ENCODE data around the gene MSH3. TPM values are rescaled to one million over a fixed set of nuclear protein-coding genes. Genes with fewer than 3 reads are reported as not detected.

Gene MSH3
- total RNA-seq, 1 donor from 2014 or later: 11.0 TPM

DNA sequence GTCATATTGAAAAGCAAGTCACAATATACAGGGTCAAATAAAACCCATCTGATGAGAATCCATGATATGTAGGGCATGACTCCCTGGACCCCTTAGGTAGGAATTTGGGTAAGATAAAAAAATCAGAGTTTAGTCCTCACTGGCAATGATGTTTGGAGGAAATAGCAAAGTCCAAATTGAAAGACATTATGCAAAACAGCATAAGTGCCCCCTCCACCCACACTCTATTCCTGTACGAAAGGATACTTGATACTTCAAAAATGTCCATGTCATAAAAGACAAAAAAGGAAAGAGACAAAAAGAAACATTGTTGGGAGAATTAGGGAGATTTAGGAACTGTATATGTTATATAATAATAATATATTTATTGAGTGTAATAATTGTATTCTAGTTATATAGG is 209.7 kb downstream of the MSH3 start:
- Histone ChIP-seq H3K9me3 (replicated peaks) (no peaks in the 10 kb centered on the region), H3K27me3 (ENCODE audit: low read depth) (no peaks in the 10 kb centered on the region), H3K36me3 (peaks cover 20% of the 10 kb centered on the region), H3K4me1 (no peaks in the 10 kb centered on the region), H3K27ac (replicated peaks) (no peak overlapping the region), H3K4me3 (no peak overlapping the region)
- intact Hi-C loops (cut with micrococcal nuclease): no loop called here
- no peak for DNase-seq
- TF ChIP-seq, protein P1, sequence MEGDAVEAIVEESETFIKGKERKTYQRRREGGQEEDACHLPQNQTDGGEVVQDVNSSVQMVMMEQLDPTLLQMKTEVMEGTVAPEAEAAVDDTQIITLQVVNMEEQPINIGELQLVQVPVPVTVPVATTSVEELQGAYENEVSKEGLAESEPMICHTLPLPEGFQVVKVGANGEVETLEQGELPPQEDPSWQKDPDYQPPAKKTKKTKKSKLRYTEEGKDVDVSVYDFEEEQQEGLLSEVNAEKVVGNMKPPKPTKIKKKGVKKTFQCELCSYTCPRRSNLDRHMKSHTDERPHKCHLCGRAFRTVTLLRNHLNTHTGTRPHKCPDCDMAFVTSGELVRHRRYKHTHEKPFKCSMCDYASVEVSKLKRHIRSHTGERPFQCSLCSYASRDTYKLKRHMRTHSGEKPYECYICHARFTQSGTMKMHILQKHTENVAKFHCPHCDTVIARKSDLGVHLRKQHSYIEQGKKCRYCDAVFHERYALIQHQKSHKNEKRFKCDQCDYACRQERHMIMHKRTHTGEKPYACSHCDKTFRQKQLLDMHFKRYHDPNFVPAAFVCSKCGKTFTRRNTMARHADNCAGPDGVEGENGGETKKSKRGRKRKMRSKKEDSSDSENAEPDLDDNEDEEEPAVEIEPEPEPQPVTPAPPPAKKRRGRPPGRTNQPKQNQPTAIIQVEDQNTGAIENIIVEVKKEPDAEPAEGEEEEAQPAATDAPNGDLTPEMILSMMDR (IDR thresholded peaks at IDR 0.05; ENCODE audit: borderline replicate concordance): no peak

DNA sequence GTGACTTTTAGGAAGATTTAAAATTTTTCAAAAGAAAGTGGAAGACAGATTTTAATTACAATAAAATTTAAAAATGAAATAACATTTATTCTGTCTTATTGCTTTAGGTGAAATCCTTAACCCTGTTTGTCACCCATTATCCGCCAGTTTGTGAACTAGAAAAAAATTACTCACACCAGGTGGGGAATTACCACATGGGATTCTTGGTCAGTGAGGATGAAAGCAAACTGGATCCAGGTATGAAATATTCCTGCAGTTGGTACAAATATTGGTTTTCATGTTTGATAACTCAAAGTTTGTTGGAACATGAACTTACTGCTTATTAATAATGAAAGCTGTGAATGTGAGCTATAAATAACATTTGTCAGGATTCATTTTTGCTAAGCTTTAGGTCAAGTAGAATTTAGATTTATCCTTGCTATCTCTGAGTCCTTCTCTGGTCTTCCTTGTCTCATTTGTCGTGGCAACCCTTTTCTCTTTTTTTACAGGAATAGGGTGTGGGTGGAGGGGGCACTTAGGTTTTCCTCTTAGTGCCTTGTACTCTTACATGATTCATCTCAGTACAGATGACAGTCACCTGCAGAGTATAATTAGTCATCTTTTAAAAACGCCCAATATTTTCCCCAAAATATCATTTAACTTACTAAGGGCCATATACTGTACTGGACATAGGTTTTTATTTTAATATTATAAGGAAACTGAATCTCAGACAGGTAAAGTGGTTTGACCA is 210.4 kb downstream of the MSH3 start:
- H3K27ac ChIP-seq (replicated peaks): no peak overlapping the region
- H3K27me3 ChIP-seq (ENCODE audit: low read depth): no peaks in the 10 kb centered on the region
- no peaks in the 10 kb centered on the region for H3K9me3 ChIP-seq (replicated peaks)
- intact Hi-C loops (cut with micrococcal nuclease): no loop called here
- H3K4me1 ChIP-seq: no peaks in the 10 kb centered on the region
- TF ChIP-seq, protein P1 (IDR thresholded peaks at IDR 0.05; ENCODE audit: borderline replicate concordance): no peak
- peaks cover 20% of the 10 kb centered on the region for H3K36me3 ChIP-seq
- DNase-seq: no peak
- no peak overlapping the region for H3K4me3 ChIP-seq

DNA sequence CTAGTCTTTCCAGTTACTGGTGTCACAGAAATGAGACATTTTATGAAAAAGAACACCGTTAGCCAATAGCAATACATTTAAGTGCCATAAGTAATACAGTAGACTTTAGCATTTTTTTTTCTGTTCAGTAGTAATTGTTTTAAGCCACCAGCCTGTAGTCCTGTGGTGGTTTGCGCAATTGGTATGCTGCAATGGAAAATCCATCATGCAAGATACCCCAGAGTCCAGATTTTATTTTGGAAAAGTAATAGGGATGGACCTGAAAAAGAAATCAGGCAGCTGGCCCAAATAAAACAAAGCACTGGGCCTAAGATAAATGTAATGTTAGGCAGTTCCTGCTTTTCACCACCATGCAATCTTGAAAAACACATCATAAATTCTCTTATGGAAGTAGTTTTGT is 211.1 kb downstream of the MSH3 start:
- Histone ChIP-seq H3K27ac (replicated peaks) (no peak overlapping the region), H3K27me3 (ENCODE audit: low read depth) (no peaks in the 10 kb centered on the region), H3K9me3 (replicated peaks) (no peaks in the 10 kb centered on the region), H3K4me1 (peaks cover 3% of the 10 kb centered on the region), H3K4me3 (no peak overlapping the region), H3K36me3 (peaks cover 20% of the 10 kb centered on the region)
- DNase-seq: no peak
- TF ChIP-seq, protein P1 (IDR thresholded peaks at IDR 0.05; ENCODE audit: borderline replicate concordance): no peak
- intact Hi-C loops (cut with micrococcal nuclease): no loop called here

DNA sequence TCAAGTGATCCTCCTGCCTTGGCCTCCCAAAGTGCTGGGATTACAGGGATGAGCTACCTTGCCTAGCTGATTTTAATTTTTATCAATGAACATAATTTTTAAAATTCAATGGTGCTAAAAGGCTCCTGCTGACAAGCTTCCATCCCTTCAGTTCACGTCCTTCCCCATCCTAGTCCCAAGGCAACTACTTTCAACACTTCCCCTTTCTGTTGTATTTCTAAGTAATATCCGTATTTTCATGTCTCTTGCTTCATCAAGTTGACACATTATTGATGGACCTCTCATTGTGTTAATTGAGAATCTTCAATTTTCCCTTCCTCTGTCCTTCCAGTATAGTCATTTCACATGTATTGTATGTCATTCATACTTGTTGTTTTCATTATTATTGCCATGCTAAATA is 211.9 kb downstream of the MSH3 start:
- no peak for DNase-seq
- H3K4me3 ChIP-seq: no peak overlapping the region
- H3K27me3 ChIP-seq (ENCODE audit: low read depth): no peaks in the 10 kb centered on the region
- TF ChIP-seq, protein P1 (IDR thresholded peaks at IDR 0.05; ENCODE audit: borderline replicate concordance): no peak
- H3K27ac ChIP-seq (replicated peaks): no peak overlapping the region
- peaks cover 20% of the 10 kb centered on the region for H3K36me3 ChIP-seq
- intact Hi-C loops (cut with micrococcal nuclease): no loop called here
- no peaks in the 10 kb centered on the region for H3K9me3 ChIP-seq (replicated peaks)
- H3K4me1 ChIP-seq: peaks cover 7% of the 10 kb centered on the region

GRCh38 chr5:80867233-80867632 is 212.8 kb downstream of the MSH3 start:
- intact Hi-C loops (cut with micrococcal nuclease): no loop called here
- Histone ChIP-seq H3K4me1 (peaks cover 7% of the 10 kb centered on the region), H3K4me3 (no peak overlapping the region), H3K27me3 (ENCODE audit: low read depth) (no peaks in the 10 kb centered on the region), H3K36me3 (peaks cover 20% of the 10 kb centered on the region), H3K27ac (replicated peaks) (no peak overlapping the region), H3K9me3 (replicated peaks) (no peaks in the 10 kb centered on the region)
- no peak for DNase-seq
- TF ChIP-seq, protein P1 (IDR thresholded peaks at IDR 0.05; ENCODE audit: borderline replicate concordance): no peak
